Esophagus mucosa (tissue), 1 donor: ENCODE measurements around the gene LIPA. TPM values are rescaled to one million over a fixed set of nuclear protein-coding genes. Genes with fewer than 3 reads are reported as not detected.
"Not testable (repeated sequence)": the region's sequence is repeated elsewhere in the genome, so short reads cannot be mapped to it uniquely, and the experiment has no call there.

Source experiments
- ATAC-seq: fragments of 200-7000 bp; cut with Tn5 transposase; one replicate; pipeline ENCODE4 v1.9.1; 2020
- total RNA-seq: library from RNA; stranded (reverse); gene quantifications from one replicate; pipeline ENCODE4 v1.2.4, GENCODE V29; 2023
- donor health status: DM: yes; HTN: yes; CAD: no.

LIPA gene
- total RNA-seq, 1 donor from 2014 or later, result 26.6 TPM

DNA sequence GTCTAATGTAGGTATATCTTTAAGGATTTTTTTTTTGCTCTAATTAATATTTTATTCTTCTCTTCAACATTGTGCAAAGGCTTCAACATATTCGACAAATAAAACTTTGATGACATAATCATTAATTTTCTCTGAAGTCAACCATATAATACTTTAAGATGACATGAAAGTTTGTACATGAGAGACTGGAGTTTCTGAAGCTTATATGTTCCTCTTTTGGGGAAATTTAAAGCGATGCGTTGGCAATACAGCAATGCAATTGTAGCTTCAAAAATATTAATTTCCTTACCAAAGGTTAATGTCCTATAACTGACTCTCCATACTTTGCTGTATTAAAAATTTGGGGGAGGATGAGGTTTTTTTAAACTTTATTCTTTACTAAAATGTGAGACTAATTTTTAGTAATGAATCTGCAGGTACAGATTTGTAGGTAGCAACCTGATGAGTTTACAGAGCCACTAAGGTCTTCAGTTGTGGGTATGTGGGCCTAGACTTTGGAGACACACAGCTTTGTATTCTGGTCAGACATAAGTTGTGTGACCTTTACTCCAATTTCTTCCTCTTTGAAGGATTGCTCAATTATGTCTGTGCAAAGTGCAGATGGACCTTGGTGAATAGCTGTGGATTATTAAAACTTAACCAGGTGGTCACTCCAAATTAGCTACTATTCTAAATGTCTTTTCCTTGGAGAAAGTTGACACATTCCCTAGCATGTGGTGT lies 18.0 kb upstream of the LIPA start:
- ATAC-seq, result no peak

DNA sequence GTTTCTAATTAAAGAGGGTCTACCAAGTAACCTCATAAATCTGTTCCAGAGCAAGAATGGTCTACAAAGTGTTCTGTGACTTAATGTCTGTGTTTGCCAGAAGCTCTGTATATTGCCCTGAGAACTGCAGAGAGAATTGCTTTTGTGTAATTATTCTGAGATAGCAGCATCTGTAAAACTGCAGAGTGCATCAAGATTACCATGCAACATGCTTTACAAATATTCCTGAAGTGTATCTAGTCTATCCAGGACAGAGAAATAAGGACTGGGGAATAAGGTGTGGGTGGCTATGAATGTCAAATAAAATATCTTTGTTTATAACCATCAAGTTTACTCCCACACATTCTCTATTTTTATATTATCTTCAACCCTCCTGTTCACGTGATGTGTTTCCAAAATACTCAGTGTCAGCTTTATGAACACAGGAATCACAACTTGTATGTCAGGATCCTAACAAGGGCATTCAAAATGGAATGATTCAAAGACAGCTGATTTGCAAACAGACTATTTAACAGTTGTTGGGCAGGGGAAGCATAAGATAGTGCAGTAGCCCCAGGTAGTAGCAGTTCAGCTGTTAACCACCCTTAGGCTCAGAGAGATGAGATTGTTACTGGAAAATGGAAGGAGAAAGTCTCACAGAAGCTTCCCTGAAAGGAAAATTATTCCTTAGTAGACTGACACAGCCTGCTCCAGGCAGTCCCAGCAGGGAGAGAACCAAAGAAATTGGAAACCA lies 15.3 kb upstream of the LIPA start:
- no peak for ATAC-seq

DNA sequence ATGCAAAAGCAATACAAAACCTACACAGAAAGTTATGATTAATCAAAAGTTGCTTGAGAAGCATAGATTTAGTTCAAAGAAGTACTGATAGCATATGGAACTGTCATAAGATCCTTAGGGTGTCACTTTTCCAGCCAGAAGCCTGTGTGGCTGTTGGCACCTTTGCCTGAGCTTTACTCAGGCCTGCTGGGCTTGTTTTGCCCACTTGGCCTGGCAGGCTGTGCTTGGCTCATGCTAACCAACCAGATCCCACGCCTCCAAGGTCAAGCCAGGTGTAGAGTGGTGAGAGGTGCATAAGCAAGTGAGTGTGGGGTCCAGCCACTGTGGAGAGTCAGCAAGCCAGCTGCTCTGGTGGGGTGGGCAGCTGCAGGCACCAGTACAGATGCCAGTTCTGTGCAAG lies 12.0 kb upstream of the LIPA start:
- no peak for ATAC-seq

DNA sequence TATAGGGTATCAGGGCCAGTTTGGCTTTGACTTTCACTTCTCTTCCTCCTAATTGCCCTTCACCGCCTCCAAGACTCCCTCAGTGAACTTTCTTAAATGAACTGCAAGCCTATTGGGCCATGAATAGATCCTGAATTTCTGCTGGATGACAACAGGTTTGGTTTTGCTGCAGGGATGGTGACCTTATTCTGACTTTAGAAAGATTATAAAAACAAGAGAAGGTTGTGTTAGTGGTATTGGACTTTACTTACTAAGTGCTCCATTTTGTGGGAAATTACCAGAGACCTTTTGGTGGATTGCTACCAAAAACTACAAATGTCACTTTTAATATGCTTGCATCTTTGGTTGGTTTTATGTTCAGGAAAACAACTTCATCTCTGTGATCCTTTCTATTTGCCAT lies 11.5 kb upstream of the LIPA start:
- ATAC-seq, result no peak

DNA sequence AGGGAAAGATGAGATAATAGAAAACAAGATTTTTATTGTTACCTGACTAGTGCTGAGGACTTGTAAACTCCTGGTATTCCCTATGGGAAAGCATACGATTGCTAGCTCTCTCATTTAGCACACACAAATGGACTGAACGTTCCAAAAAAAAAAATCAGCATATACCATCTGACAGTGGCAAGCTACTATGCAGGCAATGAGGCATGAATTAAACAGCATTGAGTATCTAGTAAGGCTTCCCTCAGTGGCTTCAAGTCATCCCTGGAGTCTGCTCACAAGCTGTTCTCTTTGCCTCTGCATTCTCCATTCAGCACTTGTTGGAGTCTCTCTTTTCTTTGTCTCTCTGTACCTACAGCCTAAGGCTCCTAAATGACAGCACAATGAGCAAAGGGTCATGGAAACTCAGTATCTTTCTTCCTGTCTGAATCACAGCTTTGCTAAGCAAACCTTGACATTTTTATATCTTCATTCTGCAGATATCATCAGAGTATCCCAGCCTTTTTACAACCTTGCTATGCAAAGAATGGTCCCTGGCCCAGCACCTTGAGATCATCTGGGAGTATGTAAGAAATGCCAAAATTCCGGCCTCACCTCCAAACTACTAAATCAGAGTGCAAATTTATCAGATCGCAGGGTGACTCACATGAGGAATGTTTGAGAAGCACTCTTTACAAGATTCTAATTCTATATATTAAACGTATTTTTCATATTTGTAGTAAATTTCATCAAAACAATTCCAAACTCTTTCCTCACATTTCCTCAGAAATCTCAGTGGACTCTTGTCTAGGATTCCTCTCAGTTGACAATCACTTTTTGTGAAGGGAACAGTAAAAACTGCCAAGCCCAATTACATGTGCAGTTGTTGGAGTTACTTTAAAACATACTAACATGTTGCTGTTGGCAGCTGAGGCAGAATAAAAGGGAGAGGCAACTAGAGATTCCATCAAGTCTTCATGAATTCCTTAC lies 10.8 kb upstream of the LIPA start:
- ATAC-seq, result no peak

DNA sequence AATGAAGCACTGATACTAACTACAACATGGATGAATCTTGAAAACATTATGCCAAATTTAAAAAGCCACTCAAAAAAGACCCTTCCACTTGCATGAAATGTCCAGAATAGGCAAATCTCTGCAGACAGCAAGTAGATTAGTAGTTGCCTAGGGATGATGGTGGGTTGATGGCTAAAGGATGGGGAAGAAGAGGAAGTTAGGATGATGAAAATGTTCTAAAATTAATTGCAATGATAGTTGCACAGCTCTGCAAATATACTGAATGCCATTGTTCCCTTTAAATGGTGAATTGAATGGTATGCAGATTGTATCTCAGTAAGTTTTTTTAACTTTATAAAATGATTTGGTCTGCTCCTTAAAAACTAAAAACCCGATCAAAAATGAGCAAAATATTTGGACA lies 7.3 kb upstream of the LIPA start:
- ATAC-seq, result no peak

DNA sequence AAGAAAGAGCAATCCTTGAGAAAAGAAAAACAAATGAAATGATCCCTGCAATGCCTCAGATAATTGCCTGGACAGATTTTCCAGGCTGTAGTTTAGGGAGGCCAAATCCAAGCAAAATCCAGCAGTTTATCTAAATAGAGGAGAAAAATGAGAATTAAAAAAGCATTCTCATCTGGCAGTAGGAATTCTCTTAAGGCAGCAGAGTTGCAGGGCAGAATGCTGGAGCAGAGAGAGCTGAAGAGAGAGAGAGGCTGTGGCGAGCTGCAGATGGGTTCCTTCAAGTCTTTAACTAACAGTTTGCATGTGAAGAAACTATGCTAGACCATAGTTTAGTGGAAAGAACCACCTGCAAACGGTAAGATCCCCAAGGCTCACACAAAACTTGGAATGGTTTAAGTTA lies 6.0 kb upstream of the LIPA start:
- ATAC-seq, result no peak

DNA sequence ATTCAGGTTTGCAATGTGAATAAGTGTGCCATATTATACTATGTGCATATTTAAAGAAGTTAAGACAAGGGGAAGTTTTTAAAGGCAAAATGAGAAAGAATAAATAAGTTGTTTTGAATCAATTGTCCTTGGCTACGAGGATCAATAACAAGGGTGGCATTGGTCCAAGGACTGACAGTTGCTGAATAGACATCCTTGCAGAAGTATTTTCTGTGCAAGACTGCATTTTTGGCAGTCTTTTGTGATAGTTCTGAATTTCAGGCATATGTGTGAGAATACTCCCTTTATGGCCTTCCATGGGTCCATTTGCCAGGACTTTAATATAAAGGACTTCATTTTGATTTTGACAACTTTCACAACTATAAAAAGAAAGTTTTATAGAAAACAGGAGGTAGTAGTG lies 5.4 kb upstream of the LIPA start:
- no peak for ATAC-seq

DNA sequence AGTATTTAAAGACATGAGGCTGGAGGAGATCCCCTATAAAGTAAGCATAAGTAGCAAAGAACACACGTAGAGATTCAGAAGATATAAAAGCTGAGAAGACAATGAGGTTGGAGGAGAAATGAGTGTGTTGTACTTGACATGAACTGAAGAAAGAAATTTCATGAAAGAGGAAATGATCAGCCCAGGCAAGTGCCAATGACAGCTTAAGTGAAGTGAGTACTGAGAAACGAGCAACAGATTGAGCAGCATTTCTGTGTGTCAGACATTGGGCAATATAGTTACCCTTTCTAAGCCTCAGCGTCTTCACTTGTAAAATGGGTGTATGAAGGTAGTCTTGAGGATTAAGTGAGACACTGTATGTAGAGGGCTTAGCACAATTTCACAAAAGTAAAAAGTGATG lies 4.8 kb upstream of the LIPA start:
- ATAC-seq, result no peak

DNA sequence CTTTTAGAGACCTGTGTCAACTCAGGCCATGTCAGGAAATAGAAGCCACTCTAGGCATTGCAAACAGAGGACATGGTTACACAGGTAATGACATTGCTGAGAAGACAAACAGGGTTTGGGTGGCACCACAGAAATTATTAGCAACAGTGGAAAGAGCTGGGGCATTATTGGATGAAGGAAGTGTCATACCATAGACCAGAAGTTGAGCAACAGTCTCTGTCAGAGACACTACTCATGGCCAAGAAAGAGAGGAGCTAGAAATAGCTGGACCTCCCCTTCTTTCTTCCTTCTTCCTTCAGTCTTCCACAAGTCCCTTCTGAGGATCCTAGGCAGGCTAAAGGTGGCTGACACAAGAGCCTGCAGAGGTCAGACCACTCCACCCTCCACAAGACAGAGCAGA lies 4.2 kb upstream of the LIPA start:
- ATAC-seq, result no peak

DNA sequence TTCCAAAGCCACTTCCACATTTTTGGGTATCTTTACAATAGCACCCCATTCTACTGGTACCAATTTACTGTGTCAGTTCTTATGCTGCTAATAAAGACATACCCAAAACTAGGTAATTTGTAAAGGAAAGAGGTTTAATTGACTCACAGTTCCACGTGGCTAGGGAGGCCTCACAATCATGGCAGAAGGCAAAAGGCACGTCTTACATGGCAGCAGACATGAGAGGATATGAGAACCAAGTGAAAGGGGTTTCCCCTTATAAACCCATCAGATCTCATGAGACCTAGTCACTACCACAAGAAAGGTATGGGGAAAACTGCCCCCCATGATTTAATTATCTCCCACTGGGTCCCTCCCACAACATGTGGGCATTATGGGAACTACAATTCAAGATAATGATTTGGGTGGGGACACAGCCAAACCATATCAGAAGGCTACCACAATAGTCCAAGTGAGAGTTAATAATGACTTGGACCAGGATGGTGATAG lies 3.6 kb upstream of the LIPA start:
- ATAC-seq, result not testable (repeated sequence)

DNA sequence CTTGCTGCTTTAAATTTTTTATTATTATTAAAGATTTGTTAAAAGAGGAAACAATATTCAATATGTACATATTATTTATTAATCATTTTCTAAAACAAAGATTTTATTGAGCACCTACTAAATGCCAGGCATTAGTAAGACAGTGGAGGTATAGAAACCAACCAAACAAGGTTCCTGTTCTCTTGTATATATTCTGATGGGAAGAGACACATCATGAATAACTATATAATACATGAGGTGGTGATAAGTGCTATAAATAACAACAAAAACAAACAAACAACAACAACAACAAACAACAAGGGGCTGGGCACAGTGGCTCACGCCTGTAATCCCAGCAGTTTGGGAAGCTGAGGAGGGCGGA lies 630 bp upstream of the LIPA start:
- ATAC-seq, result no peak

DNA sequence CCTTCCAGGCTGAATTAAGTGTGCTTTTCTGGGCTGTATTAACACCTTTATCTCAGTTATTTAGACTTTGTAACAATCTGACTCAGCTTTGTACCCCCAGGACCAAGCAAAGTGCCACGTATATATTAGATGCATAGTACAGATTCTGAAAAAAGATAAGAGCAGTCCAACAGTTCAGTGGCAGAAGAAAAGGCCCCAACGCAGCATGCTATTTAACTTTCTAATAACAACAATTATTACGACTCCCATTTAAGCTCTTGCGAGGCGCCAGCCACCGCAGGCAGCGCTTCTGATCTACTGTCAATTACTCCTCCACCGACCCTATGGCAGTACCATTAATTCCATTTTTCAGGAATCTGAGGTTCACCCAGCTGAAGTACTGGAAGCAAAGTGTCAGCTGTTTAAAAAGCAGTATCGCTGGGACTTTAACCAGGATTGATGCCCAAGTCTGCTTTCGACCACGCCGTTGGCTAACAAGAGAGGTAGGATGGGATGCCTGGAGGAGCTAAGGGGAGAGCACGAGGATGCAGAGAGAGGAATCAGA lies 638 bp downstream of the LIPA start:
- ATAC-seq, result peak; percentile 25

DNA sequence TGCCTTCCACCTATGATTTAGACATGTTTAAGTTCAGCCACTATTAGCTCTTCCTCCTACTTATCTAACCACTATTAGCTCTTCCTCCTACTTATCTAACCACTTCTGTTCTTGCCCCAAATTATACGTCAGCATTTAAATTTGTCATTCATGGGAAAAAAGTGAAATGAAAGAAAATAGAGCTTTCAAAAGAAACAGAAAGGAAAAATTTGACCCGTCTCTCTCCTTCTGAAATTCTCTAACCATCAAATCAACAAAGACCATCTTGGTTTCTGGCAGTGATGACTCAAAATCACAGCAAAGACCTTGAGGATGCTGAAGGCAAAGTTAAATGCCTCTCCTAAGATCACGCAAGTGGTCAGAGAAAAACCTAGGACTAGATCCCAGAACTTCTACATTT lies 2.6 kb downstream of the LIPA start:
- ATAC-seq, result no peak

DNA sequence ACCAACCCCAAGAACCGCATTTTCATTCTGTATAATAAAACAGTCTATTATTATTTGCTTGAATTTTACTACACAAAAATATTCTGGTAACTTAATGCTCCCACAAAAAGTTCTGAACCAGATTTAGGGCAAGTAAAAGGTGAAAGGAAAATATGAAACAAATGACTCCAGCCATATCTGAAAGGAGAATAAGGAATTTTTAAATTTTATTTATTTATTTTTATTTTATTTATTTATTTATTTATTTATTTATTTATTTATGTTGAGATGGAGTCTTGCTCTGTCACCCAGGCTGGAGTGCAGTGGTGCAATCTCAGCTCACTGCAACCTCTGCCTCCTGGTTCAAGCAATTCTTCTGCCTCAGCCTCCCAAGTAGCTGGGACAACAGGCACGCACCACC lies 4.0 kb downstream of the LIPA start:
- ATAC-seq, result not testable (repeated sequence)

DNA sequence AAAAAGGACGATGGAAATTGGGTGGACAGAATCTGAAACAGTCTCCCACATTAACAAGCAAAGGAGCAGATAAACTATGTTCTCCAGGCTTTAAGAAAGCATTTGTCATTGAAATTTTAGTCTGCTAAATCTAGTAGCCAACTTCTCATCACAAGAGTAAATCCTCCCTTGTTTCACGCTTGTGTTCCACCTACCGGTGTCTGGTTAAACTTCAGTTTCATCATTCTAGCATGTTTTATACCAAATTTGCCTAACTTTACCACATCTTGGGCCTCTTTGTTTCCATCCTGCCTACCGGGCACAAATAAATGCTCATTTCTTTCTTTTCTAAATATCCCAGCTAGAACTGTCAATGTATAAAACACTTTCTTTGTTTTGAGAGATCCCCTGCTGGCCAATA lies 5.8 kb downstream of the LIPA start:
- no peak for ATAC-seq

DNA sequence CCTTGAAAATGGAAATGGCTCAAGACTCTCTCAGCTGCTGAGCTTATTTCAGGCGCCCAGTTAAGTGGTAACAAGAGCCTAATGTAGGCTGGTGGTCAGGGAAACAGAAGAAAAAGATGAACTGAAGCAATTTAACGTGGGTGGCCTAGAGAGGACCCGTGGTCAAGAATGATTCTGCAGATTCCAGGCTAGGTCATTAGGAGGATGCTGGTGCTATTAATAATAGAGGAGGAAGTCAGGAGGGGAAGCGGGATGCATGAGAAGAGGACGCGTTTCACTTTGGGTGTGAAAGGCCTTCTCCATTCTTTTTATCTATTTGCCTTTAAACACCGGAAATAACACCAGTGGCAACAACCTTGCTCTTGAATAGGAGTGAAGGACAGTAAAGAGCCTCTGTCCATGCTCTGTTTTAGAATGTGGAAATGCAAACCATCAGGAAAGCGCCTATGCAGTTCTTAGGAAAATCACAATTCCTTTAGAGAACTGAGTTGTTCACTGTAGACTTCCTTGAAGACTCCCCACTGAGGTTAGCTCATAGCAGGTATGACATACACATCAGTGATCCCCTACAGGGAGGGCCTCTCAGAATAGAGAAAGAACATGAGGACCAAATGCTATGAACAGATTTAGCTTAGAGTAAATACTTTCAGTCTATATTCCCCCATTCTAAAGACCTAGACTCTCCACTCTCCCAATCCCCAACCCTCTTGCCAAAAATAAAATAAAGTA lies 8.6 kb downstream of the LIPA start:
- ATAC-seq, result no peak

DNA sequence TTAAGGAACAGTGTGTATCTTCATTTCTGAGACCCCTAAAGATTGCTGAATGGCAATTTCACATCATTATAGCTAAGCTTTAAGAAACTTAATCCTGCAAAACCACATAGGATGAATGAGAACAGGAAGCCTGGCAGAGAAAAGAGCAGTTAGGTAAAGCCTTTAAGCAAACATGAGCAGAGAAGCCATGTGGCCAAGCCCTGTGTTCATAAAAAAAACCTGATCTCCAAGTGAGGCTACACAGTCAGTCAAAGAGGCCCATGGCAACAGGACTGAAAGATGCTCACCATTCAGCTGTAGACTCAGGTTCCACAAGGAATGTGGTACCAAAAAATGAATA lies 9.3 kb downstream of the LIPA start:
- peak; percentile 88 for ATAC-seq

DNA sequence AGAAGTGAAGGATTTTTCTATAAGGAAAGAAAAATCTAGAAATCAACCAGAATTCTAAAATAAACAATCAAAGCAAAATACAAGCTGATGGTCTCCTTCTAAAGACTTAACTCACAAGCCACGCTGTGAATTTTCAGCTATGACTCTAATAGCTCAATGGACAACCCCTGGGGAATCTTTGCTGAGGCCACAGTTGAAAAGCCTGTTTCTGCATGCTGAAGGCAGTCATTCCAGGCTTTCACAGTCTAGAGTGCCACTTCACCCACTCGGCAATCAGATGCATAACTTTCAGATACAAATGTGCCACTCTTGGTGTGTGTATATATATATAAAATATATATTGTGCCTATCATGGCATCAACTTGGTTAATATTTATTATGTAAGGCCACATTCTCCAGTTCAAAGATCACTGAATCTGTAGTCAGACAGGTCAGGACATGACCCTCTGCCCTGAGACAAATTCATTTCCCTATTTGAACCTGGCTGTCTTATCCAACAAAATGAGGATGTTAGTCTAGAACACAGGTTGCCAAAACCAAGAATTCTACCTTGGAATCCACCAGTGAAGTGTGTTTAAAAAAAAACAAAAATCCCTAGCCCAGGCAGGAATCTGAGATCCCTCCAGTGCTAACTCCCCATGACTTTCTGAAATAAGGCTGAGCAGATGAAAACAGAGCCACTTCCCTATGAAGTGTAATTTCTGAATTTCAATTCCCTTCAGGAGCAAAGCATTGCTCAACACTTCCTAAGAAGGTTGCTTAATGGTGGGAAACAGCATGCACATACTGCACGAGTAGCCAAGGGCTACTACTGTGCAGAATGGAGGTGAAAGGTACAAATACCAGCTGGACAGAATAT lies 9.9 kb downstream of the LIPA start:
- peak; percentile 58 for ATAC-seq

DNA sequence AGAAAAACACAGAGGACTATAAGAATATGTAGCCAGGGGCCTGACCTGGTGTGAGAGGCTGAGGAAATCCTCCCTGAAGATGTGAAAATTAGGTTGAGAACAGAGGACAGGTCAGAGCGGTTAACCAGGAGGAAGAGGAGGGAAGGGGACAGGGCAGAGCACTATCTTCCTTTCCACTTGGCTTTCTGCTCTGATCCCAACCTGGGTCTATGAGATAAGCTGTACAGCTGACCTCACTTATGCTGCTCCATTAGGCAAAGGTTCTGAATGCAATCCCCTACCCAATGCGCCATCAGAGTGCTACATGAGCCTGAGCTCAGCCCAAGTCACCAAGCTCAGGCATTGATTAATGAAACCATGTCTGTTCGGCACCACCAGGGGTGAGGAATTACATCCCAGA lies 10.5 kb downstream of the LIPA start:
- ATAC-seq, result no peak

DNA sequence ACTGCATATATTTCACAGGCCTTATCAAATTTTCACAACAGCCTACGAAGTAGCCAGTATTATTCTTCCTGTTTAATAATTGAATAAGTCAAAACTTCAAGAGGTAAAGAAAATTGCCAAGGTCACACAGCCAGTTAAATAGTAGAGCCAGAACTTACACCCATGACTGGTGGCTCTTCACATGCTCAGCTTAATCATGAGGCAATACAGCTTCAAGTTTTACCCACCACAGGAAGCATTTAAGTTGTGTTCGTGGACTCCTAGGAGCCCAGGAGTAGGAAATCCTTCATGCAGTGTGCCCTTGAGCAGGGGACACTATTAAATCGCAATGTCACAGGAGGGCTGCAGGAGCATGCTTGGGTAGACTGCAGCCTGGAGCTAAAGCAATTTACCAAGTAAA lies 11.1 kb downstream of the LIPA start:
- ATAC-seq, result no peak
